HFFc6 (cell line): ENCODE results near the gene FUT7. TPM values are rescaled to one million over a fixed set of nuclear protein-coding genes. Genes with fewer than 3 reads are reported as not detected.

Experiments
- DNase-seq: peaks from one replicate; pipeline ENCODE4 v3.0.0-alpha.2; 2018
- H3K27ac Mint-ChIP-seq: 2 replicates; pipeline ENCODE4 v1.8.0; 2020; ENCODE audit warnings: mild to moderate bottlenecking, mixed read lengths
- H3K27me3 Mint-ChIP-seq: 2 replicates; pipeline ENCODE4 v1.8.0; 2021; ENCODE audit warnings: mild to moderate bottlenecking, moderate library complexity, mixed read lengths; ENCODE audit not compliant: insufficient read depth
- H3K36me3 Mint-ChIP-seq: 2 replicates; pipeline ENCODE4 v1.8.0; 2021; ENCODE audit warnings: low read depth, mixed read lengths
- H3K4me1 Mint-ChIP-seq: 2 replicates; pipeline ENCODE4 v1.8.0; 2020; ENCODE audit warnings: low read depth, mixed read lengths
- H3K4me3 Mint-ChIP-seq: 2 replicates; pipeline ENCODE4 v1.8.0; 2020; ENCODE audit warnings: mild to moderate bottlenecking, moderate library complexity, mixed read lengths
- H3K9me3 Mint-ChIP-seq: 2 replicates; pipeline ENCODE4 v1.8.0; 2020; ENCODE audit warnings: mild to moderate bottlenecking, mixed read lengths
- total RNA-seq, 6 experiments: library from RNA; stranded (reverse); fragmentation: NEBNext Ultra II Directional; extraction: Animal tissue kit (Norgen Biotek cat#: 25700); gene quantifications; 2 replicates in 1 of 6; 3 replicates in 5 of 6; pipeline ENCODE4 v1.2.3, GENCODE V29; 2021
- TF ChIP-seq, protein P1 (sequence below): fragments of 200-600 bp; sonication (generic); IDR thresholded peaks from 2 replicates; pipeline ENCODE4 v1.5.0; 2021; ENCODE audit warnings: antibody characterized with exemption, mild to moderate bottlenecking

FUT7 gene
- total RNA-seq, 6 experiments from 2014 or later = not detected

DNA sequence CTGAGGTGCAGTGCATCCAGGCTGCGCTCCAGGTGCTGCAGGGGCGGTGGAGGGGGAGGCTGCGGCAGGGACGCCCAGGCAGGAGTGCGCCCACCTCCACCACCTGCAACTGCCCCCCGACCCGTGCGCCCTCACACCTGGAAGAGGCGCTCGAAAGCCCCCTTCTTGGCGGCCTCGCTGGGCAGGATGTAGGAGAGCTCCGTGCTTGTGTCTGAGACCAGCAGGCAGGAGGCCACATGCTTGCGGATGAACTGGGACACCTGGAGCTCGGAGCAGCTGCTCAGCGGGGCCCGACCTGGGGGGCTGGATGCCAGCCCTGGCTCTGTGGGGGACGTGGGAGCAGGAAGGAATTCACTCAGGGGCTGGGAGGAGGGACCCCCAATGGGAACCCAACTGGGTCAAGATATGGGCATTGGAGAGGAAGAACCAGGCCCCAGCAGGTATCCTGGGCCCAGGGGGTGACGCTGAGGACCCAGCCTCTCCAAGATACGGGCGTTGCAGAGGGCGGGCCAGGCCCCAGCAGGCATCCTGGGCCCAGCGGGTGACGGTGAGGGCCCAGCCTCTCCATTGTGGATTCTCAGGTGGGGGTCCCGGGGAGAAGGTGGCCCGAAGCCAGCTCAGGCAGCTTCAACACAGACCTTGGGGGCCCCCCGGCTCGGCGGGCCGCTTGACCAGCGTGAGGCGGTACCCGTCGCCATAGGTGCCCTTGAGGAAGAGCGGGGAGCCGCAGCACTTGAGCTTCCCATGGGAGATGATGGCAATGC lies 16.9 kb downstream of the FUT7 start:
- H3K4me1 Mint-ChIP-seq = no peaks in the 10 kb centered on the region
- no peaks in the 10 kb centered on the region for H3K9me3 Mint-ChIP-seq
- H3K27me3 Mint-ChIP-seq = no peaks in the 10 kb centered on the region; the same call in none of the 2 replicates
- peaks cover 14% of the 10 kb centered on the region for H3K36me3 Mint-ChIP-seq
- no peak for DNase-seq
- TF ChIP-seq, protein P1, sequence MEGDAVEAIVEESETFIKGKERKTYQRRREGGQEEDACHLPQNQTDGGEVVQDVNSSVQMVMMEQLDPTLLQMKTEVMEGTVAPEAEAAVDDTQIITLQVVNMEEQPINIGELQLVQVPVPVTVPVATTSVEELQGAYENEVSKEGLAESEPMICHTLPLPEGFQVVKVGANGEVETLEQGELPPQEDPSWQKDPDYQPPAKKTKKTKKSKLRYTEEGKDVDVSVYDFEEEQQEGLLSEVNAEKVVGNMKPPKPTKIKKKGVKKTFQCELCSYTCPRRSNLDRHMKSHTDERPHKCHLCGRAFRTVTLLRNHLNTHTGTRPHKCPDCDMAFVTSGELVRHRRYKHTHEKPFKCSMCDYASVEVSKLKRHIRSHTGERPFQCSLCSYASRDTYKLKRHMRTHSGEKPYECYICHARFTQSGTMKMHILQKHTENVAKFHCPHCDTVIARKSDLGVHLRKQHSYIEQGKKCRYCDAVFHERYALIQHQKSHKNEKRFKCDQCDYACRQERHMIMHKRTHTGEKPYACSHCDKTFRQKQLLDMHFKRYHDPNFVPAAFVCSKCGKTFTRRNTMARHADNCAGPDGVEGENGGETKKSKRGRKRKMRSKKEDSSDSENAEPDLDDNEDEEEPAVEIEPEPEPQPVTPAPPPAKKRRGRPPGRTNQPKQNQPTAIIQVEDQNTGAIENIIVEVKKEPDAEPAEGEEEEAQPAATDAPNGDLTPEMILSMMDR = no peak
- no peak overlapping the region for H3K4me3 Mint-ChIP-seq
- H3K27ac Mint-ChIP-seq = no peak overlapping the region

DNA sequence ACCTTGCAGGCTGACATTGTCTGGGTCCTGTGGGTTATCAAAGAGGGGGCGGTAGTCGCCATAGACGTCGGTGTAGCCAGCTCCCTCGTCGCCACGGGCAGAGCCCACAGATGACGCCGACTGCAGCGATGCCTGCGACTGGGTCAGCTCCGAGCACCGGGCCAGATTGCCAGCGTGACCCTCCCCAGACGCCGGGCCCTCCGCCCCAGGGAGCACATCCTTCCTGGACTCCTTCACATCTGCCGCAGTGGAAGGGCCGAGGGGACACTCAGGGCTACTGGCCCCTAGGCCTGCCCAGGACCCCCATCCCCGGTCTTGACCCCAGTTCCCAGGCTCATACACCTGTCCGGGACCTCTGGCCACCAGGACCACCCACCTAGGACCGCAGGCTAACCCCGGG lies 17.7 kb downstream of the FUT7 start:
- H3K4me1 Mint-ChIP-seq = no peaks in the 10 kb centered on the region
- peaks cover 14% of the 10 kb centered on the region for H3K36me3 Mint-ChIP-seq
- no peaks in the 10 kb centered on the region for H3K9me3 Mint-ChIP-seq
- H3K4me3 Mint-ChIP-seq = no peak overlapping the region
- H3K27ac Mint-ChIP-seq = no peak overlapping the region
- H3K27me3 Mint-ChIP-seq = no peaks in the 10 kb centered on the region; the same call in 1 of the 2 replicates
- DNase-seq = no peak
- TF ChIP-seq, protein P1 = no peak

DNA sequence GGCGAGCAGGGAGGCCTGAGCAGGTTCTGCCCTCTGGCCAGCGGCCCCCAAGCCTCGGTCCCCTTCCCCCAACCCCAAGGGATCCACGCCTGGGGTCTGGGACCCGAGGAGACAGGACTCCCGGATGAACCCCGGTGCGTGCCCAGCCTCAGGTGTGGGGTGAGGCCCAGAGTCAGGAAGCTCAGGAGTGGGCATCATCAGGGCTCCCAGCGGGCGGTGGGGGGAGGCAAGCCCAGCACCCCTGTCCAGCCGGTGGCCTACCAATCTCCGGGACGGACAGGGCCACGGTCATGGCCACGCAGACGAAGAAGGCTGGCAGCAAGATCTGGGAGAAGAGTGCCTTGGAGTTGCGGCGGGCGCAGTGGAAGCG lies 18.3 kb downstream of the FUT7 start:
- Mint-ChIP-seq H3K36me3 (peaks cover 14% of the 10 kb centered on the region), H3K4me1 (no peaks in the 10 kb centered on the region), H3K9me3 (no peaks in the 10 kb centered on the region), H3K27me3 (no peaks in the 10 kb centered on the region; the same call in 1 of the 2 replicates), H3K4me3 (no peak overlapping the region), H3K27ac (no peak overlapping the region)
- DNase-seq = no peak
- TF ChIP-seq, protein P1 = no peak

DNA sequence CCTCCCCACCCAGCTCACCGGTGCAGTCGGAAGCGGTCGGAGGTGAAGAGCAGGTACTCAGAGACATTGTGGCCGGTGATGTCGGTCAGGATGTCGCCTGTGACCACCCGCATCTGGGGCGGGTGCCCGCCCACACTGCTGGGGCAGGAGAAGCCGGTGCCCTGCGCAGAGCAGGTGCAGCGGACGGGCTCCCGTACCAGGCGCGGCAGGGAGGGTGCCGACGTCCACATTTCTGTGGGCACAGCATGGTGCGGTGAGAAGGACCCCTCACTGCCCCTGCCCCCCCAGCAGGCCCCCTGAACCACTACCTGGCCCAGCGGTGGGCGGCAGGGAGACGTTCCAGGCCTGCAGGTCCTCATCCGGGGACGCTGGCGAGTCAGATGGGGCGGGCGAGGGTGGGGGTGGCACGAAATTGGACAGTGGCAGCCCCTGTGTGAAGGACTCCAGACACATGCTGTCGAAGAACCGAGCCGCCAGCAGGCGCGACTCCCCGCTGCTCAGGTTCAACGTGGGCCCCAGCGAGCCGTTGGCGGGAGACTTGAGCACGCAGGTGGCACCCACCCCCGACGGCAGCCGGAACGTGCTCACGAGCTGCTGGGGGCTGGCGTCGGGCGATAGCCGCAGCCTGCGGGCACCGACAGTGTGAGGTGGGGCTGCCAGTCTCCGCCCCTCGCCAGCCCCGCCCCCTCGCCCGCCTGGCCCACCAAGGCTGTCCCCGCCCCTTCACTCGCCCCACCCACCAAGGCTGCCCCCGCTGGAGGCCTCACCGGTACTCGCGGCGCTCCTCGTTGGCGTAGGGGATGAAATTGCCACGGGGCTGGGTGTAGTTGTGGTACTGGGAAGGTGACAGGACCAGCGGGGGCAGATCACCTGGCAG lies 19.0 kb downstream of the FUT7 start:
- H3K27me3 Mint-ChIP-seq = no peaks in the 10 kb centered on the region; the same call in 1 of the 2 replicates
- peaks cover 14% of the 10 kb centered on the region for H3K36me3 Mint-ChIP-seq
- H3K27ac Mint-ChIP-seq = no peak overlapping the region
- no peaks in the 10 kb centered on the region for H3K4me1 Mint-ChIP-seq
- no peaks in the 10 kb centered on the region for H3K9me3 Mint-ChIP-seq
- TF ChIP-seq, protein P1 = no peak
- DNase-seq = no peak
- no peak overlapping the region for H3K4me3 Mint-ChIP-seq

DNA sequence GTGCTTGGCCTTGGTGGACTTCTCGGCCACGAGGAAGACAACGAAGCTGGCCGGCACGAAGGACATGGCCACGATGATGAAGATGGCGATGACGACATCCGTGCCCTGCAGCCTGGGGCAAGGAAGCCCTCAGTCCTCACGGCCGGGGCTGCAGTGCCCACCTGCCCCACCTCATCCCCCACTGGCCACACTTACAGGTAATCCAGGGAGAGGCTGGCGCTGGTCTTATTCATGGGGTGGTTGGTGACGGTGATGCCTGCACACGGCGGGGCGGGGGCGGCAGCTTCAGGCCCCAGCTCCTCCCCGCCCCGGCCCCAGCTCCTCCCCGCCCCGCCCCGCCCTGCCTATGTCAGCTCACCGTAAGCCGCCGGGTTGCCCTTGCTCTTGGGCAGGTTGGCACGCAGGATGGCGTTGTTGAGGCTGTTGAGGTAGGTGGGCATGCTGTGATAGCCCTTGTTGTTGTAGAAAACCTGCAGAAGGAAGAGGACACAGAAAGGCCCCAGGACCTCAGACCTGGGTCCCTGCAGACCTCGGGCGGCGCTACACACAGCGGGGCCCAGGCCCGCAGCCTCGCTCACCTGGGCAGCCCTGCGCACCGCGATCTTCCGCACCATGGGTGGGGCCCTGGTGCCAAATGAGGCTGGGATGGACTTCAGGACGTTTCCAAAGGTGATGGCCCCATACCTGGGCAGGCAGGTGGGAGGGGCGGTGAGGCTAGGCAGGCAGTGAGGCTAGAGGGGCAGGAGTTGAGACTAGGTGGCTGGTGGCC lies 19.8 kb downstream of the FUT7 start:
- H3K4me3 Mint-ChIP-seq = no peak overlapping the region
- H3K36me3 Mint-ChIP-seq = peaks cover 14% of the 10 kb centered on the region
- no peaks in the 10 kb centered on the region; the same call in 1 of the 2 replicates for H3K27me3 Mint-ChIP-seq
- H3K27ac Mint-ChIP-seq = no peak overlapping the region
- TF ChIP-seq, protein P1 = no peak
- no peaks in the 10 kb centered on the region for H3K9me3 Mint-ChIP-seq
- H3K4me1 Mint-ChIP-seq = no peaks in the 10 kb centered on the region
- no peak for DNase-seq
